ENCODE data around the gene METAP1.
"Not testable (repeated sequence)": the region's sequence is repeated elsewhere in the genome, so short reads cannot be mapped to it uniquely, and the experiment has no call there.

METAP1 gene

DNA sequence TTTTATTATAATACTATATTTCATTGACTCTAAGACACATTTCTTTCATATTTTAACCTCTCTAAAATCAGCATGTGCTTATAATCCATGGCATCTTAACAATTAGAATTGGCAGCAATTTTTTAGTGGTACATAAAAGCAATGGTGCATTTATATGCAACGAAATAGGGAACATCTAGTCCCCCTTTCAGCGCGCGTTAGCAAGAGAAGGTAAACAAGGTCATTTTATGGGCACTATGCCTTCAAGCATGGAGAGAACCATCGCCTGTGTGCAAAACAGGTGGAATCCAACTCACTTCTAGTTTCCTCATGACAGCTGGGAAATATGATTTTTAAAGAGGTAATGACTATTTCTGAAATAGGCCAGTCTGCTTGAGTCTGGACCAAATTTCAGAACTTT is 86.7 kb downstream of the METAP1 start:
- no peak for TF ChIP-seq POLR2A (IDR thresholded peaks at IDR 0.05; ENCODE audit: low read depth, low read length)
- DNase-seq (ENCODE audit: insufficient read length, low spot score) (no peak), FAIRE-seq (no peak)

DNA sequence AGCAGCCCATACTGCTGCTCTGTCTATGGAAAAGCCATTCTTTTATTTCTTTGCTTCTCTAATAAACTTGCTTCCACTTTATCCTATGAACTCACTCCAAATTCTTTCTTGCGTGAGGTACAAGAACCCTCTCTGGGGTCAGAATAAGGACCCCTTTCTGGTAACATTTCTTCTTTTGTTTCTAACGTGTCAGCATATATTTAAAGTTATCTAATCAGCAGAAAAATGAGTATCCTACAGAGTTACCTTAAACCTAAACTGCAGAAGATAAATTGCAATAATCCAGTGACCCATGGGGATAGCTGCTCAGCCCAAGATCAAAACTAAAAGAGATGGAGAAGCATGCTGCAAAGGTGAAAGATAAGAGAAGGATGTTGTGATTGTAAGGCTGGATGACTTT is 89.1 kb downstream of the METAP1 start:
- no peak for DNase-seq (ENCODE audit: insufficient read length, low spot score)
- no peak for TF ChIP-seq POLR2A (IDR thresholded peaks at IDR 0.05; ENCODE audit: low read depth, low read length)
- FAIRE-seq = no peak

DNA sequence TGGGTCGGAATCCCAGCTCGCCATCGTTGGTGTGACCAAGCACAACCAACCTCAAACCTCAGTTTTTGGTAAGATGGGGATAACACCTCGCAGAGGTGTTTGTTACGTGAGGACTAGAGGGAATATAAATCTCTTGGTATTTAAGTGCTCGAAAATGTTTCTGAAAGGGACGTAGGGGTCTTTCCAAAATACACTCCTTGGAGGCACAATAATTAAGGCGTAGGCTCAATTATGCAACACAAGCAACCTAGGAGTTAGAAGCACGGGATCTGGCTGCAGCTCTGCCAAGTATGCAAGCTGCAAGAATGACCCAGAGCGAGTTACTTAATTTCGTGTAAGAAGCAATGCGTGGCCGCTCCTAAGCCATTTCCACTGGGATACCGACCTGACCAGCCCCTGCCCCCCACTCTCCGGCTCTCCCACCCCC is 92.5 kb downstream of the METAP1 start:
- TF ChIP-seq POLR2A (IDR thresholded peaks at IDR 0.05; ENCODE audit: low read depth, low read length) = no peak
- DNase-seq (ENCODE audit: insufficient read length, low spot score) (peak; percentile 15), FAIRE-seq (no peak)

DNA sequence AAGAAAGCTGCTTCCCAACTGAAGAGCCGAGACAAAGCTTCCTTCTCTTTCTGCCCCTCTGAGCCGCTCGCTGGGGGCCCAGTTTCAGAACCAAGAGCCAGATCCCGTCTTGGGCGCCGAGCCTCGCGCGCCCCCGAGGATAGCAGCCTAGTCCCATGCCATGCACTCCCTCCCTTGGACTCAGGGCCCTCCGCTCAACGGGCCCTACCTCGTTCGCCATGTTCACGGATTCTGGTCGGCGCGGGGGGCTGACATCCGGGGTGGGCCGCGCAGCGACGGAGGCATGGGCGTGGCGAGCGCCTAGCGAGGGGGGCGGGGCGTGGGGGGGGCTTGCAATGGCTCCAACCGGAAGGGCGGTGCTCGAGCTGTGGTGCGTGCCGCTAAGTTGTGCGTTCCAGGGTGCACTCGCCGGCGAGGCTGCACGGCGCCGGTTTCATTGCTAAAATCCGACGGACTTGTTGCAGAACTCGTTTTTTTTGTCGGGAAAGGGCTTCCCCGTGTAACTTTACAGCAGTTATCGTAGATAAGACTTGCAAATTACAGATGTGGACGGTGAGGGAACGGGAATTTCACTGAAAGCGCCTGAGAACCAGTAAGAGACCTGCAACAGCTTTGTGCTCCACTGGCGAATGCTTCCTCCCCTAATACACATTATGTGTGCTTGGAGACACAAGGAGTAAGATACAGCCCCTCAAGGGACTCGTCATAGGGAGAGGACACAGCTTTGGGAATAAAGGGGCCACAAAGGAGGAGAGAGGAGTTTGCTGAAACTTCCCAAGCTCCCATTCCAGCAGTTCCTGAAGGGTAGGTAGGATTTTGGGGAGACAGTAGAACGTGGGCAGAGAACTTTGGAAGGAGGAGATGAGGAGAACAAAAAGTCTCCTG is 93.2 kb downstream of the METAP1 start, which contains the start of gene ADH5:
Gene ADH5, minus strand, starts transcription at position 308 of the 885 bp plus-strand sequence. Its CDS starts 88 bp downstream, at position 220.
- FAIRE-seq (no peak), DNase-seq (ENCODE audit: insufficient read length, low spot score) (peak; percentile 49)
- peak; percentile 92 for TF ChIP-seq POLR2A (IDR thresholded peaks at IDR 0.05; ENCODE audit: low read depth, low read length)

DNA sequence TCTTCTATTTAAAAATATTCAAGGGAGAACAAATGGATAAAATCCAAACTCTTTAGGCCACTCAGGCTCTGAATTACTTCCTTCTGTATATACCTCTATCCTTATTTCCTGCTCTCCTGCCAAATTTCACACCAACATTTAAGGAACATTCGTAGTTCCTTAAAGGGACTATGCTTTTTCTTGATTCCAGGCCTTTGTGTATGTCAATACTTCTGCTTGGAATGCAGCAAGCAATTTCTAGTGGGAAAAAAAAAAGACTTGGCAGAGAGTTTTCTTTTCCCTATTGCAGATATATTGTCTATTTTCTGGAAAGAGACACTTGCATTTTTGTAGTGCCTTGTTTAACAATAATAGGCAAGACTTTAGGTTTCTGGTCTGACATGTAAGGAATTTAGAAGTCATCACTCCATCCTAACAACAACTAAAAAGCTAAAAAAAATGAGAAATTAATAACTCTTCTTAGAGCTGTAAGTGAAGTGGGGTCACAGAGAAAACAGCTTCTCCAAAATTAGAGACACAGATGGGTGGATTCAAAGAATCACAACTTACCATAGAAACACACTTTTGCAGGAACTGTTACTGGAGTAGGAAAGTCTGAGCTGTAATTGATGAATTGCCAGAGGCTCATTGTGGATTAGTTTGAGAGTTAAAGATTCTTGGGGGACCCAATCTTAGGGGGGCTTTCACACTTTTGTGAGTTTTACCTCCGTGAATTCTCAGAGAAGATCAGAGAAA is 95.1 kb downstream of the METAP1 start:
- TF ChIP-seq POLR2A (IDR thresholded peaks at IDR 0.05; ENCODE audit: low read depth, low read length) = no peak
- DNase-seq (ENCODE audit: insufficient read length, low spot score) (no peak), FAIRE-seq (no peak)

DNA sequence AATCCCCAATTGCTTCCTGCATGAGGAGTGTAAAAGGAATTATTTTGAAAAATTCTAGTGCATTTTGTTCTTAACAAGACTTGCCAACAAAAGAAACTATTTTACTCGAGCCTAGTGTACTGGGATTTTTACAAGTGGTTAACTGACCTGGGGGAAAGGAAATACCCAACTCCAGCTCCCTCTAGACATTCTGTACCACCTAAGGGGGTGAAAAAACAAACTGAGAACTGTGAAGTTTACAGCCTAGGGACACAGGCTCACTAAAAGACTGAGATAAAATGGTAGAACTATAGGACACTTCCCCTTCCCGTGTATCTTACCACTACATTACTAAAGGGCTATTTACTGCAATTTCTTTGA is 95.7 kb downstream of the METAP1 start:
- no peak for TF ChIP-seq POLR2A (IDR thresholded peaks at IDR 0.05; ENCODE audit: low read depth, low read length)
- no peak for FAIRE-seq
- DNase-seq (ENCODE audit: insufficient read length, low spot score) = no peak

DNA sequence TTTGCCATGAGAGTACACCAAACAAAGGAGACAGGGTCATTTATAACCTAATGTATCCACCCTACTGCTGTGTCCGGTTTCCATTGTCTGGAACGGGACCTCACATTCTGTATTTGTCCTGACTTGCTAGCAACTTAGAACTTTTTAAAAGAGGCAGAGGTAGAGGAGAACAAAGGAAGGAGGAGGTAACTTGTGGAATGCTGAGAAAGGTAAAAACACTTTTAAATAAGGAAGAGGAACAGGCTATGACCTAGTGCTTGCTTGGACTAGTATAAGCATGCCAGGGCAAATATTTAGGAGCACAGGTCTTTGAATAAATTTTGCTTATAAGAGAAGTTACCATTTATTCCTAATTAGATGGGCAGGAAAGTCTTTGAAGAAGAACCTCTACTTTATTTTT is 96.3 kb downstream of the METAP1 start:
- FAIRE-seq = not testable (repeated sequence)

DNA sequence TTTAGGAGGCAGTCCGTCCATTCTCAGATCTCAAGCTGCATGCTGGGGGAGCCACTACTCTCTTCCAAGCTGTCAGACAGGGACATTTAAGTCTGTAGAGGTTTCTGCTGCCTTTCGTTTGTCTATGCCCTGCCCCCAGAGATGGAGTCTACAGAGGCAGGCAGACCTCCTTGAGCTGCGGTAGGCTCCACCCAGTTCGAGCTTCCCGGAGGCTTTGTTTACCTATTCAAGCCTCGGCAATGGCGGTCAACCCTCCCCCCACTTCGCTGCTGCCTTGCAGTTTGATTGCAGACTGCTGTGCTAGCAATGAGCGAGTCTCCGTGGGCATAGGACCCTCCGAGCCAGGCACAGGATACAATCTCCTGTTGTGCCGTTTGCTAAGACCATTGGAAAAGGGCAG is 103.8 kb downstream of the METAP1 start:
- FAIRE-seq (no peak), DNase-seq (ENCODE audit: insufficient read length, low spot score) (no peak)
- TF ChIP-seq POLR2A (IDR thresholded peaks at IDR 0.05; ENCODE audit: low read depth, low read length) = no peak

More for the DNA sequence above, 96.3 kb downstream of the METAP1 start:
- not testable (repeated sequence) for DNase-seq (ENCODE audit: insufficient read length, low spot score)

DNA sequence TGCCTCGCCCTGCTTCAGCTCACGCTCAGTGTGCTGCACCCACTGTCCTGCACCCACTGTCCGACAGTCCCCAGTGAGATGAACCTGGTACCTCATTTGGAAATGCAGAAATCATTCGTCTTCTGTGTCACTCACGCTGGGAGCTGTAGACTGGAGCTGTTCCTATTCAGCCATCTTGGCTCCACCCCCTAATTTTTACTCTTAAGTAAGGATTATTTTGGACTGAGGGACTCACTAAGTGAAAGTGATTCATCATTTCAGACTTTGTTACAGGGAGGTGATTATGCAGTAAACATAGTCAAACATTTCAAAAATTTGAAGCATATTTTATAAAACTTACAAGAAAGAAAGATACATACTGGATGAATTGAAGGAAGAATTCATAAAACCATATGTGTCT is 104.3 kb downstream of the METAP1 start:
- not testable (repeated sequence) for DNase-seq (ENCODE audit: insufficient read length, low spot score); FAIRE-seq

DNA sequence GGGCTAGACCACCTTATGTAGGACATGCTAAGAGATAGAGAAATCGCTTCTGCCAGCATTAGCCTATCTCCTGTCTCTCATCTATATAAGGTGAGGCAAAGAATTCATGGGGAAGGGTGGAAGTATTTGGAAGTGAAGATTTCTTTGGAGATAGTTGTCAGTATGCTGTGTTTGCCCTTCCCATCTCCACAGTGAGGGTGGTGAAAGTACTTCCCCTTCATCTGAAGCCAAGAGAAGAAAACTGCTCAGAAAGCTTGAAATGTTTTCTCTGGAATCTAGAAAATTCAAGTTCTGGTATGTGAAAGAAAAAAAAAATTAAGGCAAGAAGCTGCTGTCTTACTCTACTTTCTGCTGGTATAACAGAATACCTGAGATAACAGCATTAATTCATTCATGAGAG is 105.4 kb downstream of the METAP1 start:
- no peak for TF ChIP-seq POLR2A (IDR thresholded peaks at IDR 0.05; ENCODE audit: low read depth, low read length)
- DNase-seq (ENCODE audit: insufficient read length, low spot score) (no peak), FAIRE-seq (no peak)

DNA sequence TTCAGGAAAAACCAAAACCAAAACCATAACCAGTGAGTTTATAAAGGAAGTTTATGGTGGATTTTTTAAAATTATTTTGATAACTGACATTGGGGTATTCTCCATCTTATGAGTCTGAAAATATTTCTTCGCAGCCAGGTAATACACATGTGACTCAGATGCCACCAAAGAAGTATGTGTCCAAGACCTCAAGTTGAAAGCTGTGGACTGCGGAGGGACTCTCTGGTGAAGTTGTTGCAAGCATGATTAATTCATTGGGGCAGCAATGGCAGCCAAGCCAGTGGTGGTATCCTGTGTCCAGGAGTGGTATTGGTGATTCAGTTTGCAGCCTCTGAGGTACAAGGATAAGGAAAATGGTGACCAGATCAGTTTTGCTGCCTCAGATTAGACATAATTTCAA is 107.1 kb downstream of the METAP1 start:
- no peak for FAIRE-seq
- no peak for TF ChIP-seq POLR2A (IDR thresholded peaks at IDR 0.05; ENCODE audit: low read depth, low read length)
- no peak for DNase-seq (ENCODE audit: insufficient read length, low spot score)

DNA sequence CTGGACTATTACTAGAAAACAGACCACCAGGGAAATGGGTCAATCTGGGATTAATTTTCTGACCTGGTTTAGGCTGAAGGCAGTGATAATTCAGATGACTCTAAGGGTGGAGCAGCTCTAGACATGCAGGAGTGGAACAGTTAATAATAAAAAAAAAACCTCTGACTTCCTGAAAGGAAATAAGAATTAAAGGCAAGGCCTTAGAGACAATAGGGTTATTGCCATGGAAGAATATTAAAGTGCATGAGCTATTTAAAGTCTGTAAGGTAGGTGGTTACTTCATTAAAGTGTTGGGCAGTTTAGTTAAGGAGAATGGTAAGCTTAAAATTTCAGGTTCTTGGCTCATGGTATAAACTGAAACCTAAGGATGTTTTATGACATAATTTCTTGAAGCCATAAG is 107.6 kb downstream of the METAP1 start:
- no peak for DNase-seq (ENCODE audit: insufficient read length, low spot score)
- no peak for TF ChIP-seq POLR2A (IDR thresholded peaks at IDR 0.05; ENCODE audit: low read depth, low read length)
- FAIRE-seq = no peak

DNA sequence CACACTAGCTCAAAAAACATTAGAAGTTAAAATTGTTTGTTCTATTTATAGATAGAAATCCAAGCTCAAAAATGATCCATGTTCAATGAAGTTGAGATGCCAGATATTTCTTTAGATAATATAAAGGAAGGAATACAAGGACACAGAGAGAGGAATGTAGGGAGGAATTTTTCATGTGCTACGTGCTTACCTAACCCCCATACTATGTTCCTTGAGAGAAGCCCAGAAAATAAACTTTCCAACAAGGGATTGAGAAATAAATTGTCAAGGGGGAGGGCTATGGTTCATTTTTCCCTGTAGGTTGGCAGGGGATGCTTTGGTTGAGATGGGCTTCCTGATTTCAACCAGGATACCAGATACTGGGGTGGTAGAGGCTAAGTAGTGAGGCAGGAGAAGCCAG is 108.6 kb downstream of the METAP1 start:
- no peak for TF ChIP-seq POLR2A (IDR thresholded peaks at IDR 0.05; ENCODE audit: low read depth, low read length)
- FAIRE-seq = no peak

DNA sequence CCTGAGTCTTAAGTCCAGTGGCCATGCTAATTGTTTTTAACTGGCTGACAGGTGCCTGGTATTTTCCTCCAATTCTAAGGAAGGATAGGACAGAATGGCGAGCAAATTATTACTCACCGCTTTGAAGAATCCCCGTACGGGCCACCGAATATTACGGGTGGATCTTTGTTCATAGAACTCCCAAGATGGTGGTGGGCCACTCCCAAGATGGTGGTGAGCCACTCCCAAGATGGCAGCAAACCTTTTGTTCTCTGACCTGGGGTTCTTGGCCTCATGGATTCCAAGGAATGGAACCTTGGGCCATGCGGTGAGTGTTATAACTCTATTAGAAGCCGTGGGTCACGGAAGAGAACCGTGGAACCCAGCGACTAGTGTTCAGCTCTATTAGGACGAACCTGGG is 113.8 kb downstream of the METAP1 start:
- DNase-seq (ENCODE audit: insufficient read length, low spot score); FAIRE-seq: not testable (repeated sequence)

More for the DNA sequence above, 108.6 kb downstream of the METAP1 start:
- DNase-seq (ENCODE audit: insufficient read length, low spot score) = no peak

Data from H54 (cell line).